ENCODE results near the gene SLC12A7.
A peak's percentile ranks its signal among the peaks of the same experiment; 100 is the strongest.
"Not testable (repeated sequence)": the region's sequence is repeated elsewhere in the genome, so short reads cannot be mapped to it uniquely, and the experiment has no call there.

The SLC12A7 gene

DNA sequence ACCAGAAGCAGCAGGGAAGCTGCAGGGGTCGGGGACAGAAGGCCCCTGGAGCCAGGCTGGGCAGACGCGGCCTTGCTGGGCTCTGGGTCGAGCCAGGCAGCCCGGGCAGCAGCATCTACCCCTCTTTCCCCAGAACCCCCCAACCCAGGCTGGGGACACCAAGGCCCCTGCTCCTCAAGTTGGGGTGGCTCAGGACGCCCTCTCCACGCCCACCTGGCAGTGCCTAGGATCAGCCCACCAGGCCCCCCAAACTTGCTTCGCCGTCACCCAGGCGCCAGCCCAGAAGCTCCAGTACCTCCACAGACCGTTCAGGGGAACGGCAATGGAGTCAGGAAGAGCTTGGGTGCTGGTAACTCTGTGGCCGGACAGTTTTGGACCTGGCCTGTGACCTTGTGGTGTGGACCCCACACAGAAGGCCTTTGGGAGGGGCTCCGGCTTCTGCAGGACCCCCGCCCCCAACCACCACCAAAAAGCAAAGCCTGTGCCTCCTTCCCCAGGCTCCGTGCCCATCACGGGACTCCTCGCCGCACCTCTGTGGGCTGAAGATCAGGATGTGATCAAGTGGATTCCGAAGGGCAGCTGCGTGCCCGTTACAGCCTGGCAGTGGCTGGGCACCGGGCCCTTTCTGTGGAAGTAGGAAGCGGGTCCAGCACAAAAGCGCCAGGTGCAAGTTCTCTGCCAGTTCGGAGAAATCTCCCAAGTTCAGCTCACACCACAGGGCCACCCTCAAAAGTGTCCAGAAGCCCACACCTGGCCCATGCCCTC is 2.1 kb downstream of the SLC12A7 start:
- no peak for DNase-seq

DNA sequence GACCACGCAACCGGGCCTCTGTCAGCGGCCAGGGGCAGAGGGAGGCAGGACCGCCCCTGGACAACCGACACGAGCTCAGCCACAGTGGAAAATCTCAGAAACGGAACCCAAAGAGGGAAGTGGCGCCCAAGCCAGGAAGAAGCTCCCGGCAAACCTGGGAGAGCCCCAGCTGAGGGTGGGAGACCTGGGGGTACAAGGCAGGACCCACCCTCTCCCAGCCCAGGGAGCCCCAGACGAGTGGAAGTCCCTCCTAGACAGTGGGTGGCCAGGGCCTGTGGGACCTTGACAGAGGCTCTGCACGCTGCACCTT is 3.0 kb downstream of the SLC12A7 start:
- DNase-seq, result peak; percentile 87 to 92 (median 90)

DNA sequence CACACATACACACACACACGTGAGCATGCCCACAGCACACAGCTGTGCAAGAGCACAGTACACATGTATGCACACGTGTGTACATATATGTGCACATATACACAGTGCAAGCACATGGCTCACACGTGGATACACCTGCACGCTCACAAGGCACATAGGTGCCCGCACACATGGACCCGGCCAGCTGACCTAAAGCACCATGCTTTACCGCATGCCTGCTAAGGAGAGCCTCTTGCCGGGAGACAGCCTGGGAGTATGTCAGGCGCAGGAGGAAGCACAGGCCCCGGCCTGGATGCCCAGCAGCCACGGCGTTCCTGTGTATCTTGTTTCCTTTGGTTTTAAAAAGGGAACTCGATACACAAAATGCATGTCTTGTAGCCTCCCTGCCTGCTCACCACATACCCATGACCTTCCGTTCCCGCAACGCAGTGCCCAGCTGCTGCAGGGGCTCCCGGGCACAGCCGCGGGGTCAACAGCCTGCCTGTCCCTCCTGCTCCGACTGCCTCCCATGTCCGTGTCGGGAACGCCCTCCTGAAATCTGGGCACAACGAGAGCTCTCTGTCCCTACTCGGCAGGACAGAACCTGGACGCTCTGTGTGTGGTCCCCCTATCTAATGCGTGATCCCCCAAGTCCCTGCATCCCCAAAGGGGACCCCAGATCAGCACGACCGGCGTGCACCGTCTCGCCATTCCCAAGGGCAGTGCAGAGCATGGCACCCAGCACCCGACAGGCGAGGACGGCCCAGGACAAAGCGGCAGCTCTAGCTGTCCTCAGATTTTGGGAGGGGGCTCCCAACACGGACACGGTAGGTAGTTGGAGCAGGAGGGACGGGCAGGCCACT is 3.6 kb downstream of the SLC12A7 start:
- peak; percentile 83 to 90 (median 88) for DNase-seq

DNA sequence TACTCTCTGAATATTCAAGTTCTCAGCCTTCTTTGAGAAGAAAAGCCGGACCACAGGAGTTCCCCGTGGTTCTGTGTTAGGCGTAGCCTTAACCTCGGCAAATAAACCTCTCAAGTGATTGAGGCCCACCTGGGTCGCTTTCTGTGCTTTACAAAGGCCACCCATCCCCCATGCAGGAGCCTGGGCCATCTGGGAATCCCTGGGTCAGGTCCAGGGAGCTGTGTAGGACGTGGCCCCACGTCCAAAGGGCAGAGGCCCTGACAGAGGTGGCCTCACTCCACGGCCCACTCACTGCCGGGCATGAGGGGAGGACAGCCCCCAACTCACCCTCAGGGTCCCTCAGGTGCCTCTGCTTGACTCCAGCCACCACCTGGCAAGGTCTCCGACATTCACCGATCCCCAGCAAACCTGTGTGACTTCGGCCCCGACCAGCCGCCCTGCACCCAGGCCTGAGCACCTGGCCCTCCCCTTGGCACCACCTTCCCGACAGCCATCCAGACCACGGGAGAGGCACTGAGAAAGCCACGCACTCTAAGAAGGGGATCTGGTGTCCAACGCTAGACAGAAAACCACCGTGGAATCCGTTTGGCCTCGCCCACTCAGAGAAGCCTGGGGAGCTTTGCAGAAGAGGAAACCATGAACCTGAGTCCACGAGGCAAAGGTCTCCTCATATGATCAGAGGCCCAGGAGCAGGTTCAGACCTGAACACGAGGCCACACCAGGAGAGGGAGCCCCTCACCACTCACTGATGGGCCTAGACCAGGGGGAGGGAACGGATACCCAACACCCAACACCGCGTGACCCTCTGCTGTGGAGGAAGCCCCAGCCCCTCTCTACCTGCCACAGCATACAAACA is 4.5 kb downstream of the SLC12A7 start:
- peak; percentile 65 to 79 (median 70) for DNase-seq

DNA sequence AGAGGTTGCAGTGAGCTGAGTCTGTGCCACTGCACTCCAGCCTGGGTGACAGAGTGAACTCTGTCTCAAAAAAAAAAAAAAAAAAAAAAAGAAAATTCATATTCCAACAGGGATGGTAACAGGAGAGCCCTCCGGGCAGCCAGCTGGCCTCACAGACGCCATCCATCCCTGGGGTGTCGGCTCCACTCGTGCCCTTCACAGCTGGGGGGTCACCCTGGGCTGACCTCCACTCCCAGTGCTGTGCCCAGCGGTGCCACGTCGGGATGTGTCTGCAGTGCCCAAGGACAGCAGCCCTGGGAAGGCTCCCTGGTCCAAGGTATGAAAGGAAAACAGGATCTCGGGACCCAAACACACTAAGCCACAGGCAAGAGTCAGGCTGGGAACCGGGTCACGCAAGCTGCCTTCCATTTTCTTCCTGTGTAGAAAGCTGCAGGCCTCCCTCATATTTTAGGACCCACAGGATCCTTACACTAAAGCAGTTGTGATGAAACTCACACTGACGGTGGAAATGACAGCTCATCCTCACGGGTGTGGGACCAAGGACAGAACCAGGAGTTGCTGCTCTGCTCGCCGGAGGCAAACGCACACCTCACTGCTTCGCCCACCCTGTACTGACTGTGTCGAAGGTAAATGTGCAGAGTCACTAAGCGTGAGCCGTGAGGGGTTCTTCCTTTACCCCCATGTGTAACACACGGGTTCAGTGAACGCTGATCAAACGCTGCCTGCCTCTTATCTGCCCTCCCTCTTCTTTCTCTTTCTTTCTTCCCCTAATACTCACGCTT is 5.3 kb downstream of the SLC12A7 start:
- peak; percentile 73 to 93 (median 86) for DNase-seq

DNA sequence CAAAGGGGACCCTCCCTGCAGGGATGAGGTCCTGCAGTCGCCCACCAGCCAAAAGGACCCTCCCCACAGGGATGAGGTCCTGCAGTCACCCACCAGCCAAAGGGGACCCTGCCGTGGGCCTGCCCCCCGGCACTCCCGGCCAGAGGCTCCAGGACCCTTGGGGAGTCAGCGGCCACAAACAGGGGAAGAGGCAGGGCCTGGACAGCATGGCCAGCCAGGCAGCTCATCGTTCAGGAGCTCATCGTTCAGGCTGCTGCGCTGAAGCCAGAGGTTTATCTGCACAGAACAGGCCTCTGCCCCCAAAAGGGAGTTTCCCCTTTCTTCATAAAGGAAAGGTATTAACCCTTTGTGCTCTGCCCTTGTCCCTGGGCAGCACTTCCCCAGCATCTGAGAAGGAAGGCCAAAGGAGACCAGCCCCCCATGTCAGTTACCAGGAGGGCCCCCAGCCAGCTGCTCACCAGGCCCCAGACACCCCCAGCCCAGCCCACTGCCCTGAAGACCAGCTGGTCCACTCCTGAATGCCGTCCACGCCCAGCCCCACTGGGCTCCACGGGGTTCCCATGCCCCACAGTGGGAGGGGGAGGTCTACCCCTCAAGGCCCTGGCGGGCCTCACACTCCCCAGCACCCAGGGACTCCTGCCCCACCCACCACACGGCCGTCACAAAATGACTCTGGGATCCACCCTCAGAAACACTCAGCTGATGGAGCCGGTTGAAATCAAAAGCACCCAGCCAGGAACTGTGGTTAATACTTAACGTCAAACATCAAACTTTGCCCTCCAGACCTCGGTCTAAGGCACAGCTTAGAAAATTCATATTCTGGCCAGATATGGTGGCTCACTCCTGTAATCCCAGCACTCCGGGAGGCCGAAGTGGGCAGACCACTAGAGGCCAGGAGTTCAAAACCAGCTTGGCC is 6.3 kb downstream of the SLC12A7 start:
- peak; percentile 46 to 82 (median 79) for DNase-seq

DNA sequence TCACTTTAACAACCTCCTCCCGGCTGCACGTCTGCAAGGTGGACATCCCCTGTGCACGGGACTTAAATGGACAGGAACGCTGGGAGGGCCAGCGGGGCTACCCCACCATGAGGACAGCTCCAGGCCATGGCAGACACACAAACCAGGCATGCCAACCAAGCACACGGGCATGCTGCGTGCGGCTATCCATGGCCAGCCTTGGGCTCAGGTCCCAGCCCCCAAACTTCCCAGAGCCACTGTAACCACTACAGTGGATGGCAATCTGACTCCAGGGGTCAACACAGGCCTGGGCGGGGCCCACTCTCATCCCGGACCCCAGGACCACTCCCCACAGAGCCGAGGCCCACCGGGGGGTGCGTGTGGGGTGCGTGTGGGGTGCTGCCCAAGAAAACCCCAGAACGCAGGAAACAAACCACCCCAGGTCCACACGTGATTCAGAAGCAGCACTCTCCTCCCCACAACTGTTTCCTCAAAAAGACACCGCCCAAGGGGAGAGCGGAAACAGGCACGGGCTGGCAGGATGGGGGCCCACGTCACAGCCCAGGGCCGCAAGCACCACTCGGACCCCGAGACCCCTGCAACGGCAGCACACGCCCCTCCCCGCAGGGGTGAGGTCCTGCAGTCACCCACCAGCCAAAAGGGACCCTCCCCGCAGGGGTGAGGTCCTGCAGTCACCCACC is 7.4 kb downstream of the SLC12A7 start:
- DNase-seq, result peak; percentile 64 to 87 (median 82)

DNA sequence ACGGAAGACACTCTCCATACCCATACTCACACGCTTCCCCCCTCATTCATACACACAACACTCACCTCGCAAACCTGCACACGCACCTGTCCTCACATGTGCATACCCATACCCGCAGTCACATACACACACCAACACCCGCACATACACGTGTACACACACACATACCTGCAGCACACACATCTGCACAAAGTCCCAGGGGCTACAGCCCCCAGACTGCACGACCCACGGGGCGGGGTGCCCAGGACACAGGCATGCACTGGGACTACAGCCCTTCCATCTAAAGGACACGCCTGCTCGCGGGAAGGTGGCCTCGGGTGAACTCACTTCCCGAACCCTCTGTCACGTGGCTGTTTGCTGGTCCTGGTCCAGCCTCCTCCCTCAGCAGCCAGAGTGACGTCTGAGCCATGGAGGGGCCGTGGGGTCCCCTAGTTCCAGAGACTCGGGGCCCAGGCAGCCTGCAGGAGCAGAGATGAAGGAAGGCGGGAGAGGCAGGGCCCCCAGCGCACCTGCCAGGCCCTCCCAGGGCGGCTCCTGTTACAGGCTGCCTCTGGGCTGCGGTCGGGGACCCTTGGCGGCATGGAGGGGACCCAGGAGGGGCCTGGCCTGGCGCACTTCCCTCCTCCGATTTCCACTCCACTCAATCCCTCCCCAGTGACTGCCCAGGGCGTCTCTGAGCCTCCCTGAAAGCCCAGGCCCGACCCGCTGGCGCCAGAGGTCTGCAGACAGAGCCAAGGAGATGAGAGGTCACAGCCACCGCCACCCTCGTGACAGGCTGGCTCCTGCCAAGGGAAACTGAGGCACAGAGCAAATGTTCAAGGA is 8.1 kb downstream of the SLC12A7 start:
- DNase-seq, result peak; percentile 64 to 86 (median 81)

DNA sequence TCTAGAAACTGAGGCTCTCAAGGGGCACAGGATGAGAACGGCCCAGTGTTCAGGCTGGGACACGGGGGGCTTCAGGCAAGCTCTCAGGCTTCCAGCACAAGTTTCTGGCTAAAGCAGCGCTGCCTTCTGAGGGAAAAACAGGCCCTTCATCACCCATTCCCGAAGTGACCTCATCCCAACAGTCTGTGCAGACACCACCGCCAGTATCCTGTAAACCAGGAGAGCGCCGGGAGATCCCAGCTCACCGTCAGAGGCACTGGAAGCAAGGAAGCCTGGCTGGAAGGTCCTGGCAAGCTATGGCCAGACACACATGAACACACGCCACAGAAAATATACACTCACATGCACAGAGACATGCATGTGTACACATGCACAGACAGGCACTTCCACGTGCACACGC is 8.8 kb downstream of the SLC12A7 start:
- DNase-seq, result no peak

DNA sequence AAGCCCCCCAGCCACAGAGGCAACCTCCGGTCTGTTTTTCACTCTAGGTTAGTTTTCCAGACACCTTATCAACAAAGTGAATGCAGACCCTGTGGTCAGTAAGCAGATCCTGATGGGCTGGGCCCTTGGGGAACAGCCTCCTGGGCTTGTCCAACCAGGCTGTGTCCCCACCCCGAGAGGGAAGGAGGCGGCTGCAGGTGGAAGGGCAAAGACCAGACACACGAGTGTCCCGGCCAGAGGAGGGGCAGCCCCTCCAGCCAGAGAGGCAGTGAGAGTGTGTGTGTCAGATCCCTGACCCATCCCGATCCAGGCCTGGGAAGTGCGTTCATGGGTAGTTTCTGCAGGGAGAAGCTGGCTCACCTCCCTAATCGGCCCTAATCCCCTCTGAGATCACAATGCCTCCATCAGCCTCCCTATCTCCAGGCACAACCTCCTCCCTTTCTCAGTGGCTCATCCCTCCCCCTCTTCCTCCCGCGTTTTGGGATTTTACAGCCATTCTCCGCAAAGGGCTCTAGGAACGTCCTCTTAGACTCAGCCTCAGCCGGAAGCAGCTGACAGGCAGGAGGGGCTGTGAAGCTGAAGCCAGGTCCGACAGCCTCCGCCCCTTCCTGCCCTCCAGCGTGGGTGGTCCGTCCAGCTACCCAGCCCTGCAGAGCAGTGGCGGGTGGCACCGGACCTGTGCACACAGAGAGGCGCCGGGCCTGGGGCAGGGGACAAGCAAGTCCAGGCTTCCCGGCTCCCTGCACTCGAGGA is 9.7 kb downstream of the SLC12A7 start:
- peak; percentile 52 to 90 (median 77) for DNase-seq

DNA sequence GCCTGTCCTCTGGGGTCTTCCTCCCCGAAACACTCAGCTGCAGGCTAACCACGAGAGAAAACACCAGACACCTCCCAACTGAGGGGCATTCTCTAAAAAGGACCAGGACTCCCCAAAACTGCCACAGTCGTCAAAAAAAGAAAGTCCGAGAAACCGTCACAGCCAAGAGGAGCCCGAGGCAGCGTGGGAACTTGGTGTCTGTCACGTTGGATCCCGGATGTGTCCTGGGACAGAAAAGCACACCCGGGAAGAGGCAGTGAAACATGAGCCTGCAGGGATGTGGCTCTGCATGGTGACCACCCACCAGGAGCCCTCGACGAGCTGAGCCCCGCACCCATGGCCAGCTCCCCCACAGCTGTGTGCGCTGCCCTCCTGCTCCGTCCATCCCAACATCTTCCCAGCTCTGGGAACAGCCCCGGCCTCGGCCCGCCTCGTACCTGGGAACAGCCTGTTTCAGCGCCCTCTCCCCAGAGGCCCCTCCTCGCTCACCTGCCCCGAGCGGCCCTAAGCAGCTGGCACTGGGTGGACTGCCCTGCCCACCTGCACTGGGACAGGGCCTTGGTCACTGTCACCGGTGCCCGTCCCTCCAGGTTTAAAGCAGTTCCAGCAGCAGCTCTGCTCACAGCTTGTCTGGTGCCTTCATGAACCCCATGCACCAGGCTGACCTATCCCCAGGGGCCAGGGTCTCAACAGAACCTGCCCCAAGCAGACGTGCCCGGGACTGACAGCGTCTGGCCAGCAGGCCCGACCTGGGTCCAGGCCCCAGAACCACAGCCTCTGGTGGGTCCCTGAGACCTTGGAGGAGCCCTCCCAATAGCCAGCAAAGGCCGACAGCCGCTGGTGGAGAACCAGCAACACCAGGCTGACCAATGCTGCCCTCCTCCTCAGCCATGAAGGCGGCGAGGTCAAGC is 10.9 kb downstream of the SLC12A7 start:
- no peak for DNase-seq

DNA sequence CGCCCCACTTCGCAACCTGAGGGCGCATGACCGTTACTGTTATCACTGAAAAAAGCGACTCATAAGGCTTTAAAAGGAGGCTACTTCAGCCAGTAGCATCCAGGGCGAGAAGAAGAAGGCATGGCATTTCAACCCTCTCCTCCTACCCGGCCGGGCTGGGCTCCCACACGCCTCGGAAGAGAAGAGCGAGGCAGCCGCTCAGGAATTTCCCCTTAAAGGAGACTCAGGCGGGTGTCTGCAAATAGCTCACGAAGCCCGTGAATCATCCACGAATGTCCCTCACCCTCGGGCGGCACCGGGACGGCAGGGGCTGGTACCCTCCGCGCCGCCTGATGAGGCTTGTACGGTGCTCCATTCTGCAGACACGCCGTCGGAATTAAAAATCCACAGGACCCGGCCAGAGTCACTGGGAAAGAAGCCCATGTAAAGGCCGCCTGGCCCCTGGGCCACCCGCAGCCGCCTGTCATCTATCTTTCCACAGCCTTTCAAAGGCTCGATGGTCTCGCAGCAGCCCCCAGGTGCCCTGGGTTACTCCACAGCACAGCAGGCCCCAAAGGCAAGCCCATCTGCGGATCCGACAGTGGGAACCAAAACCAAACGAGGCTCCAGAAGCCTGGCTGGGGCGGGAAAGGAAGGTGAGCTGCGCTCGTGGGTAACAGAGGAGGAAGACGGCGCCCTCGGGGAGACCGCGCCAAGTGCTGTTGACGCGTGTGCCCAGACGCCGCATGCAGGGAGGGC is 11.8 kb downstream of the SLC12A7 start:
- DNase-seq, result no peak

DNA sequence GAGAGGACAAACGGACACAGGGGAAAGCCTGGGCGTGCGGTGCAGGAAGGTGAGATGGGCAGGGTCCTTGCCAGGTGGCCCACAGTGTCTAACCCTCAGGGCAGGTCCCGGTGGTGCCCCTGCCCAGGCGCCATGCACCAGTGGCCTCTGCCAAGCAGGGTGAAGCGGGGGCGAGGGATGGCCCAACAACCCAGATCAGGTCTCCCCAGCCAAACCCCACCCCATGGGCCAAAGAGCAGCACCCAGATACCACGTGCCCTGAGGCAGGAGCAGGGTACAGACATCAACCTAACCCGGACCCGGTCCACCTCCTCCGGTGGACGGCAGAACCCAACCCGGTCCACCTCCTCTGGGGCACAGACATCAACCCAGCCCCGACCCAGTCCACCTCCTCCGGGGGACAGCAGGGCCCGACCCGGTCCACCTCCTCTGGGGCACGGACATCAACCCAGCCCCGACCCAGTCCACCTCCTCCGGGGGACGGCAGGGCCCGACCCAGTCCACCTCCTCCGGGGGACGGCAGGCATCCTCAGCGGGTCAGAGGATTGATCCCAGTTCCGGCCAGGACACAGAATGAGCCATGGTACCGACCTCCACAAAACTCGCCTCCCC is 12.8 kb downstream of the SLC12A7 start:
- DNase-seq, result no peak

DNA sequence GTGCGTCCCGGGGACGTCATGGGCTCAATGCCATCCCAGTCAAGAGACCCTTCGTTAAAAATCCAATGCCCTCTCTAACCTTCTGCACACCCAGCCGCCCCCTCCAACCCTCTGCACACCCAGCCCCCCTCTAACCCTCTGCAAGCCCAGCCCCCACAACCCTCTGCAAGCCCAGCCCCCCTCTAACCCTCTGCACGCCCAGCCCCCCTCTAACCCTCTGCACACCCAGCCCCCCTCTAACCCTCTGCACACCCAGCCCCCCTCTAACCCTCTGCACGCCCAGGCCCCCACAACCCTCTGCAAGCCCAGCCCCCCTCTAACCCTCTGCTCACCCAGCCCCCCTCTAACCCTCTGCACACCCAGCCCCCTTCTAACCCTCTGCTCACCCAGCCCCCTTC is 13.9 kb downstream of the SLC12A7 start:
- not testable (repeated sequence) for DNase-seq

DNA sequence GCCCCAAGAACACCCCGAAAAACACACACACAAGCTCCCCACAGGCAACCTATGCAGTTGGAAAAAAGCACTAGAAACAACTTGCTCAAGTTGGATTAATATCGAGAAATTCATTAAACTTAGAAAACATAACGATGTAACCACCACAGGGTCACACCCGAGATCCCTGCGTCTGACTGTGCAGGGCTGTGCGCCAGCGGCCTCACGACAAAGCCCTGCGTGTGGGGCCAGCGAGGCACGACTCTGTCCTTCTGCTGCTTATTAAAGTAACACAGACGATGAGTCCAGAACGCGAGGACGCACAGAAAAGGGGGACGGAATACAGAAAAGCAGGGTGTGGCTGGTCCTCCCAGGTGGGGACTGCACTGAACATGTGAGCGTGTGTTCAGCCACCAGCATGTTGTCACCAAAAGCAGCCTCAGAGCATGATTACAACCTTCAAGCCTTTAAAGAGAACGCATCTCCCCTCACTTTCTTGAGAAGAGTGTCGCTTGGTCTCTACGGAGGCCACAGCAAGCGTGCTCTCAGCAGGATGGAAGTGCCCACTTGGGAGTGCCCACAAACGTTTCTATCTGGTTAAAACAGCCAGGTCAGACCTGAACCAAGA is 14.4 kb downstream of the SLC12A7 start:
- no peak for DNase-seq

DNA sequence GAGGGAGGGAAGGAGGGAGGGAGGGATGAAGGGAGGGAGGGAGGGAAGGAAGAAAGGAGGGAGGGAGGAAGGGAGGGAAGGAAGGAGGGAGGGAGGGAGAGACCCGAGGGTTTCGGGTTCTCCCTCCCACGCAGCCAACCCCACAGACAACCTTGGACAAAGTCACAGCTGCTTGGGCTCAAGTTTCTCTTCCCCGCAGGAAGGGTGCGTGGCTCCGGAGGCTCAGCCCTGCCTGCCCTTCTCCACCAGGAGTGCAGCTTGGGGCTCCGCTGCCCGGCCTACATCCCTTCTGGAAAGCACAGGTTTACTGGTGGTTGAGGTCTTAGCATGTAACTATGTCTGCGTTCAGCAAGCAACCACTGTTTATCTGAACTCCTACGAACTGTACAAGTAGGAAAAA is 15.0 kb downstream of the SLC12A7 start:
- no peak for DNase-seq

Data from suppressor macrophage (primary cell).